HG03565 (cell line): Measurements from ENCODE around the gene TTLL11.

Experiments used
- ATAC-seq: cut with Tn5 transposase; IDR thresholded peaks from one replicate; pipeline ENCODE4 v1.9.1; 2021; ENCODE audit warnings: mild to moderate bottlenecking, moderate library complexity; ENCODE audit not compliant: unreplicated experiment

The TTLL11 gene

GRCh38 chr9:122110100-122110833, 17.2 kb upstream of the TTLL11 start:
- no peak for ATAC-seq

GRCh38 chr9:122109035-122109813, 16.1 kb upstream of the TTLL11 start:
- no peak for ATAC-seq

GRCh38 chr9:122107291-122107805, 14.2 kb upstream of the TTLL11 start:
- ATAC-seq = no peak

GRCh38 chr9:122106576-122106975, 13.5 kb upstream of the TTLL11 start:
- no peak for ATAC-seq

GRCh38 chr9:122103985-122104384, 10.9 kb upstream of the TTLL11 start:
- no peak for ATAC-seq

GRCh38 chr9:122102156-122102555, 9.0 kb upstream of the TTLL11 start:
- no peak for ATAC-seq

- no peak for ATAC-seq
These were observed 7.6 kb upstream of the TTLL11 start for GRCh38 chr9:122100756-122101155.

GRCh38 chr9:122099271-122099869, 6.3 kb upstream of the TTLL11 start:
- ATAC-seq = peak; percentile 57

GRCh38 chr9:122097679-122098315, 4.7 kb upstream of the TTLL11 start:
- no peak for ATAC-seq

GRCh38 chr9:122096620-122097415, 3.7 kb upstream of the TTLL11 start:
- ATAC-seq = no peak

- no peak for ATAC-seq
These were observed 2.1 kb upstream of the TTLL11 start for GRCh38 chr9:122095010-122095767.

- no peak for ATAC-seq
These were observed 1.2 kb downstream of the TTLL11 start for GRCh38 chr9:122091682-122092592.

- no peak for ATAC-seq
These were observed 2.1 kb downstream of the TTLL11 start for GRCh38 chr9:122090981-122091380.

GRCh38 chr9:122090287-122090883, 2.7 kb downstream of the TTLL11 start:
- no peak for ATAC-seq

GRCh38 chr9:122088880-122089706, 4.0 kb downstream of the TTLL11 start:
- no peak for ATAC-seq

GRCh38 chr9:122087406-122088200, 5.5 kb downstream of the TTLL11 start:
- no peak for ATAC-seq

- ATAC-seq = no peak
These were observed 6.2 kb downstream of the TTLL11 start for GRCh38 chr9:122086873-122087272.
